Stimulated activated effector memory CD8-positive, alpha-beta T cell treated with anti-CD3 and anti-CD28 coated beads, Interleukin-12 subunit alpha, Interleukin-12 subunit beta, amount 100 ng/mL, for 72 hours (primary cell): Measurements from ENCODE around the gene ADGRD1.

Experiments used
- ATAC-seq: fragments of 150-1000 bp; cut with Tn5 transposase; 2 replicates; pipeline ENCODE4 v1.10.0; 2021
- DNase-seq, 2 donors: peaks; one replicate each; pipeline ENCODE4 v3.0.0; 2021 to 2022; ENCODE audit warnings: low spot score in 2 of 2
- H3K27ac Mint-ChIP-seq: one replicate; pipeline ENCODE4 v1.8.0; 2022; ENCODE audit warnings: mild to moderate bottlenecking, mixed read lengths
- H3K36me3 Mint-ChIP-seq: one replicate; pipeline ENCODE4 v1.8.0; 2022; ENCODE audit warnings: mild to moderate bottlenecking, mixed read lengths
- H3K4me1 Mint-ChIP-seq: one replicate; pipeline ENCODE4 v1.8.0; 2022; ENCODE audit warnings: mixed read lengths
- H3K4me3 Mint-ChIP-seq: one replicate; pipeline ENCODE4 v1.8.0; 2022; ENCODE audit warnings: mild to moderate bottlenecking, mixed read lengths
- H3K9me3 Mint-ChIP-seq: one replicate; pipeline ENCODE4 v1.8.0; 2022; ENCODE audit warnings: mixed read lengths

The ADGRD1 gene

GRCh38 chr12:131100031-131100674, 146.4 kb downstream of the ADGRD1 start:
- Mint-ChIP-seq H3K36me3 (no peaks in the 10 kb centered on the region), H3K9me3 (no peaks in the 10 kb centered on the region), H3K4me3 (no peak overlapping the region), H3K27ac (no peak overlapping the region), H3K4me1 (peaks cover 6% of the 10 kb centered on the region)
- no peak for DNase-seq
- no peak for ATAC-seq

DNA sequence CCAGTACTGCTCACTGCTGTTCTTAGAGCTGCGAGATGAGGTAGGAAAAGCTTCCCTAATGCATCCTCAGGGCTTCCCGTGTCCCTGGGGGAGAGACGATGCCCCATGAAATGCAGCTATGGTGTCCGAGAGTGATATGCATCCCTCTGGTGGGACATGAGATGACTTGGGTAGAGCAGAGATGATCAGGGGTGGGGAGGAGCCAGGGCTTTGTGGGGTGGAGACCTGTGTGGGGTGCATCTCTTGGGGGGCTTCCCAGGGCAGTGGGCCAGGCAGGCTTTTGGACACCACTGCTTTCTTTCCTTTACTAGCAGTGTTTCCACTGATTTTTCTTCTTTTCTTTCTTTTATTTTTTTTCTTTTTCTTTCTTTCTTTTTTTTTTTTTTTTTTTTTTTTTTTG, 147.3 kb downstream of the ADGRD1 start:
- H3K9me3 Mint-ChIP-seq = no peaks in the 10 kb centered on the region
- H3K4me3 Mint-ChIP-seq = no peak overlapping the region
- H3K36me3 Mint-ChIP-seq = no peaks in the 10 kb centered on the region
- ATAC-seq = no peak
- DNase-seq = no peak
- peaks cover 15% of the 10 kb centered on the region for H3K4me1 Mint-ChIP-seq
- no peak overlapping the region for H3K27ac Mint-ChIP-seq

- DNase-seq = no peak
- Mint-ChIP-seq H3K27ac (no peak overlapping the region), H3K9me3 (no peaks in the 10 kb centered on the region), H3K4me1 (peaks cover 24% of the 10 kb centered on the region), H3K36me3 (no peaks in the 10 kb centered on the region), H3K4me3 (no peak overlapping the region)
- ATAC-seq = no peak
Measured at GRCh38 chr12:131101703-131102492, 148.2 kb downstream of the ADGRD1 start.

- peaks cover 24% of the 10 kb centered on the region for H3K4me1 Mint-ChIP-seq
- ATAC-seq = no peak
- H3K36me3 Mint-ChIP-seq = no peaks in the 10 kb centered on the region
Measured at GRCh38 chr12:131102493-131102931, 148.8 kb downstream of the ADGRD1 start.

DNA sequence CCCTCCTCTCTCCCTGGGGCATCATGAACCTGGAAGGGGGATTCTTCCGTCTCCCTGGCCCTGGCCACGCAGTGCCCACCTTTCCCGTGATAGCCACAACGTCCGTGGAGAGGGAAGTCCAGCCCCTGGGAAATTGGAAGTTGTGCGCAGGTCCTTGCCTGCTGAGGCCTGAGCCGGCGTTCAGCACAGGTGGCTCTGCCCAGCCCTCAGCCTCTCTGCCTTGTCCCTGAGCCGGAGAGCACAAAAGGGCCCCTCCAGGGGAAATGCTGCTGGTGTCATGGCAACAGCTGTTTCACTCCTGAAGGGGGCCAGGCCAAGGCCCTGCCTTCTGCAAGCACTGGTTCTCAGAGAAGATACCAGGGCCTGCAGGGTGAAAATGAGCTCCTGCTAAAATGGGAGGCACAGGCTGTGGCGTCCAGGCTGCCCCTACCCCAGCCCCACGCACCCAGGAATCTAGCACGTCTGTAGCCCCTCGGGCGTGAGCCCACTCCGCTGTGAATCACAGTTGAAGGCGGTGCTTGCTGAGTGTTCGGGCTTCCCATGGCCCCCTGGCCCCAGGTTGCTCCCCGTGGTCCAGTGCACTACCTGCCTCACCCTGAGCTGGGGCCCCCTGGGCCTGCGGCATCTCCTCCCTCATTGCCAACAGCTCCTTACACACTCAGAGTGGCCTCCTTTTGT, 149.4 kb downstream of the ADGRD1 start:
- Mint-ChIP-seq H3K36me3 (no peaks in the 10 kb centered on the region), H3K4me1 (peaks cover 24% of the 10 kb centered on the region), H3K27ac (no peak overlapping the region), H3K9me3 (no peaks in the 10 kb centered on the region), H3K4me3 (no peak overlapping the region)
- DNase-seq (no peak), ATAC-seq (no peak)

More at GRCh38 chr12:131102493-131102931, 148.8 kb downstream of the ADGRD1 start:
- DNase-seq = no peak
- no peaks in the 10 kb centered on the region for H3K9me3 Mint-ChIP-seq
- H3K27ac Mint-ChIP-seq = no peak overlapping the region
- H3K4me3 Mint-ChIP-seq = no peak overlapping the region

DNA sequence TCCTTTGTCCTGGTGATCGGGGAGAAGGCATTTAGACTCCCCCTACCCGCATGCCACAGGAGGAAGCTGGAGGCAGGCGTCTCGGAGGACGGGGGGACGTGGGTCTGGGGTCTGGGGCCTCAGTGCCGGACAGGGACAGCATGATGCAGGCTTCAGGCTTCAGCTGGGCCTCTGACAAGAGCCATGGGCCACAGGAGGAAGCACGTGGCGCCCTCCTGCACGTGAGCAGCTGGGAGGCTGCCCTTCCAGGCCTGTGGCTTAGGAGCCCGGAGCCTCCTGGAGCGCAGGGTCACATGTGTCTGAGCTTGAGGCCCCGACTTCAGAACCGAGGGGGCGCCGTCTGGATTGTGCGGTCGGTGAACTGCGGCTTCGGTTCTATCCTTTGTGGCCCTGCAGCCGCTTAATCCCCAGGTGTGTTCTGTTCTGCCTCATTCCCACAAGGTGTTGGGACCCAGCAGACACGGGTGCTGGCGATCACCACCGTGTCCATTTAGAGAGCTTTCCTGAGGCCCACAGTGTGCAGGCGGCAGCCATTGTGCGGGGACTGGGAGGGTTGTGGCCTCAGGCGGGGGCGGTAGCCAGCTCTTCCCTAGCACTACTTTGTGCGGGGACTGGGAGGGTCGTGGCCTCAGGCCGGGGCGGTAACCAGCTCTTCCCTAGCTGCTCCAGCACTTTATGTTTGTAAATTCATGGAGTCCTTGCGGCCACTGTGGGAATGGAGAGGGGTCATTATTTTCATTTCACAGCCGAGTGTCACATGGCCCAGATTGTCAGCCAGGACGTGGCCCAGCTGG, 150.2 kb downstream of the ADGRD1 start:
- DNase-seq (no peak), ATAC-seq (no peak)
- Mint-ChIP-seq H3K9me3 (no peaks in the 10 kb centered on the region), H3K4me1 (peaks cover 24% of the 10 kb centered on the region), H3K36me3 (no peaks in the 10 kb centered on the region), H3K27ac (no peak overlapping the region), H3K4me3 (no peak overlapping the region)

GRCh38 chr12:131104463-131105350, 151.0 kb downstream of the ADGRD1 start:
- Mint-ChIP-seq H3K4me1 (peaks cover 24% of the 10 kb centered on the region), H3K4me3 (peak overlapping the region; percentile 69), H3K27ac (peak overlapping the region; percentile 56), H3K9me3 (peaks cover 4% of the 10 kb centered on the region), H3K36me3 (no peaks in the 10 kb centered on the region)
- ATAC-seq = peak; percentile 82
- peak; percentile 86 to 88 for DNase-seq

DNA sequence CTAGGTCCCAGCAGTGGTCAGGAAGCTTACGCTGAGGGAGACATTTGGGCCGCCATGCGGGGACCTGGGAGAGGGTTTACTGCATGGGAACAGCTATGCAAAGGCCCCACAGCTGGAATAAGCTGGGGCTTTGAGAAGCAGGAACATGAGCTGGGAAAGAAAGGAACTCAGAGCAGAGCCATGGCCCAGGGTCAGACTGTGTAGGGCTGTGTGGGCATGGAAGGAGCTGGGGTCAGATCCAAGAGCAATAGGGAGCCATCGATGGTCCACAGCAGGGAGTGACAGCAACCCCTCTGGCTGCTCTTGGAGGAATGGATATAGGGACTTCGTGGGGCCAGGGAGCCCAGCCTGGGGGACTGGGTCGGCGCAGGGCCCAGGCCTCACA, 151.6 kb downstream of the ADGRD1 start:
- no peaks in the 10 kb centered on the region for H3K36me3 Mint-ChIP-seq
- peaks cover 24% of the 10 kb centered on the region for H3K4me1 Mint-ChIP-seq
- H3K27ac Mint-ChIP-seq = peak overlapping the region; percentile 56
- peaks cover 4% of the 10 kb centered on the region for H3K9me3 Mint-ChIP-seq
- peak overlapping the region; percentile 69 for H3K4me3 Mint-ChIP-seq
- DNase-seq = no peak
- no peak for ATAC-seq

GRCh38 chr12:131105736-131106348, 152.1 kb downstream of the ADGRD1 start:
- peaks cover 4% of the 10 kb centered on the region for H3K9me3 Mint-ChIP-seq
- no peaks in the 10 kb centered on the region for H3K36me3 Mint-ChIP-seq
- H3K27ac Mint-ChIP-seq = peak overlapping the region; percentile 56
- H3K4me1 Mint-ChIP-seq = peaks cover 24% of the 10 kb centered on the region
- peak; percentile 92 for ATAC-seq
- H3K4me3 Mint-ChIP-seq = peak overlapping the region; percentile 69
- peak; percentile 43 to 69 for DNase-seq

- Mint-ChIP-seq H3K4me3 (peak overlapping the region; percentile 69), H3K9me3 (peaks cover 4% of the 10 kb centered on the region), H3K4me1 (peaks cover 24% of the 10 kb centered on the region), H3K27ac (peak overlapping the region; percentile 56), H3K36me3 (no peaks in the 10 kb centered on the region)
- ATAC-seq = no peak
- no peak for DNase-seq
Measured at GRCh38 chr12:131106349-131106941, 152.7 kb downstream of the ADGRD1 start.

- H3K4me3 Mint-ChIP-seq = no peak overlapping the region
- no peak overlapping the region for H3K27ac Mint-ChIP-seq
- ATAC-seq (no peak), DNase-seq (no peak)
- H3K9me3 Mint-ChIP-seq = peaks cover 4% of the 10 kb centered on the region
- H3K4me1 Mint-ChIP-seq = peaks cover 34% of the 10 kb centered on the region
- no peaks in the 10 kb centered on the region for H3K36me3 Mint-ChIP-seq
Measured at GRCh38 chr12:131108177-131108955, 154.7 kb downstream of the ADGRD1 start.

- Mint-ChIP-seq H3K36me3 (no peaks in the 10 kb centered on the region), H3K27ac (no peak overlapping the region), H3K9me3 (peaks cover 4% of the 10 kb centered on the region), H3K4me3 (no peak overlapping the region), H3K4me1 (peaks cover 15% of the 10 kb centered on the region)
- DNase-seq (no peak), ATAC-seq (no peak)
Measured at GRCh38 chr12:131111446-131111845, 157.7 kb downstream of the ADGRD1 start.

GRCh38 chr12:131112021-131112420, 158.3 kb downstream of the ADGRD1 start:
- peaks cover 11% of the 10 kb centered on the region for H3K4me1 Mint-ChIP-seq
- no peak for DNase-seq
- no peak overlapping the region for H3K27ac Mint-ChIP-seq
- H3K4me3 Mint-ChIP-seq = no peak overlapping the region
- peaks cover 4% of the 10 kb centered on the region for H3K9me3 Mint-ChIP-seq
- peak; percentile 92 for ATAC-seq
- no peaks in the 10 kb centered on the region for H3K36me3 Mint-ChIP-seq
